ENCODE results near the gene GLT8D1. TPM values are rescaled to one million over a fixed set of nuclear protein-coding genes. Genes with fewer than 3 reads are reported as not detected.

Gene GLT8D1
- total RNA-seq, 2 experiments from 2014 or later, result 34.0 to 35.6 TPM

- H3K4me2 ChIP-seq (ENCODE audit: low read length), result no peak overlapping the region
- no peaks in the 10 kb centered on the region for H4K20me1 ChIP-seq (ENCODE audit: insufficient read depth, low read length)
- no peak for DNase-seq (ENCODE audit: low spot score)
- no TSS peak for BruUV-seq (replicated peaks)
- H3K27ac ChIP-seq (ENCODE audit: low read depth, low read length, poor library complexity, severe bottlenecking), result no peak overlapping the region
- TF ChIP-seq CTCF (conservative IDR thresholded peaks at IDR 0.05; ENCODE audit: low read length) (no peak), EZH2phosphoT487 (IDR thresholded peaks at IDR 0.05; ENCODE audit: borderline replicate concordance, low read depth, low read length) (no peak)
- H2AFZ ChIP-seq (ENCODE audit: low read length), result no peak overlapping the region
- CTCF ChIA-PET (ENCODE audit: unreplicated experiment), result no interaction called here
- H3K4me3 ChIP-seq (ENCODE audit: low read depth, low read length, poor library complexity, severe bottlenecking), result no peak overlapping the region
- no peaks in the 10 kb centered on the region for H3K9me3 ChIP-seq (ENCODE audit: low read length)
- no peaks in the 10 kb centered on the region for H3K4me1 ChIP-seq (ENCODE audit: insufficient read depth, low read length, poor library complexity, severe bottlenecking)
- H3K79me2 ChIP-seq (ENCODE audit: insufficient read depth, low read depth, low read length), result no peaks in the 10 kb centered on the region
- POLR2A ChIA-PET, result interaction anchor here (0.7 kb wide), 1 partner anchor 251 kb away, joined by 5 read pairs; no protein-coding TSS in a partner anchor
- peaks cover 73% of the 10 kb centered on the region for H3K36me3 ChIP-seq (ENCODE audit: insufficient read depth, low read length)
- H3K9me2 ChIP-seq (ENCODE audit: insufficient read depth, low read length), result no peaks in the 10 kb centered on the region
- intact Hi-C loops (cut with micrococcal nuclease; ENCODE audit: unreplicated experiment), result no loop called here
Observed at GRCh38 chr3:52752045-52752660, 46.6 kb upstream of the GLT8D1 start.

- Histone ChIP-seq H3K36me3 (ENCODE audit: insufficient read depth, low read length) (peaks cover 84% of the 10 kb centered on the region), H3K4me3 (ENCODE audit: low read depth, low read length, poor library complexity, severe bottlenecking) (no peak overlapping the region), H3K9me3 (ENCODE audit: low read length) (no peaks in the 10 kb centered on the region), H3K4me1 (ENCODE audit: insufficient read depth, low read length, poor library complexity, severe bottlenecking) (no peaks in the 10 kb centered on the region), H3K27ac (ENCODE audit: low read depth, low read length, poor library complexity, severe bottlenecking) (no peak overlapping the region), H3K79me2 (ENCODE audit: insufficient read depth, low read depth, low read length) (no peaks in the 10 kb centered on the region), H2AFZ (ENCODE audit: low read length) (no peak overlapping the region), H3K4me2 (ENCODE audit: low read length) (no peak overlapping the region), H3K9me2 (ENCODE audit: insufficient read depth, low read length) (no peaks in the 10 kb centered on the region), H4K20me1 (ENCODE audit: insufficient read depth, low read length) (no peaks in the 10 kb centered on the region)
- BruUV-seq (replicated peaks), result no TSS peak
- no peak for TF ChIP-seq CTCF (conservative IDR thresholded peaks at IDR 0.05; ENCODE audit: low read length)
- TF ChIP-seq EZH2phosphoT487 (IDR thresholded peaks at IDR 0.05; ENCODE audit: borderline replicate concordance, low read depth, low read length), result no peak
- ChIA-PET CTCF (ENCODE audit: unreplicated experiment) (no interaction called here), POLR2A (interaction anchor here (0.6 to 1.1 kb wide), 2 partner anchors 15 to 27 kb away, joined by 3 to 6 read pairs; partner anchors contain the start of gene NEK4)
- intact Hi-C loops (cut with micrococcal nuclease; ENCODE audit: unreplicated experiment), result loop anchor here (2.0 to 5.0 kb wide), 2 partner anchors 77 to 329 kb away; no protein-coding TSS in a partner anchor
- no peak for DNase-seq (ENCODE audit: low spot score)
Observed at GRCh38 chr3:52743721-52744120, 38.1 kb upstream of the GLT8D1 start.

GRCh38 chr3:52743152-52743551, 37.6 kb upstream of the GLT8D1 start:
- POLR2A ChIA-PET, result interaction anchor here (0.6 to 1.1 kb wide), 2 partner anchors 15 to 28 kb away, joined by 3 to 6 read pairs; partner anchors contain the start of gene NEK4
- H3K36me3 ChIP-seq (ENCODE audit: insufficient read depth, low read length), result peaks cover 82% of the 10 kb centered on the region
- no peaks in the 10 kb centered on the region for H4K20me1 ChIP-seq (ENCODE audit: insufficient read depth, low read length)
- no peak overlapping the region for H2AFZ ChIP-seq (ENCODE audit: low read length)
- no peaks in the 10 kb centered on the region for H3K9me2 ChIP-seq (ENCODE audit: insufficient read depth, low read length)
- no peaks in the 10 kb centered on the region for H3K79me2 ChIP-seq (ENCODE audit: insufficient read depth, low read depth, low read length)
- CTCF ChIA-PET (ENCODE audit: unreplicated experiment), result no interaction called here
- H3K9me3 ChIP-seq (ENCODE audit: low read length), result no peaks in the 10 kb centered on the region
- no peaks in the 10 kb centered on the region for H3K4me1 ChIP-seq (ENCODE audit: insufficient read depth, low read length, poor library complexity, severe bottlenecking)
- TF ChIP-seq EZH2phosphoT487 (IDR thresholded peaks at IDR 0.05; ENCODE audit: borderline replicate concordance, low read depth, low read length), result no peak
- no peak for TF ChIP-seq CTCF (conservative IDR thresholded peaks at IDR 0.05; ENCODE audit: low read length)
- H3K4me2 ChIP-seq (ENCODE audit: low read length), result no peak overlapping the region
- intact Hi-C loops (cut with micrococcal nuclease; ENCODE audit: unreplicated experiment), result loop anchor here (2.0 to 5.0 kb wide), 2 partner anchors 78 to 329 kb away; no protein-coding TSS in a partner anchor
- BruUV-seq (replicated peaks), result no TSS peak
- no peak overlapping the region for H3K27ac ChIP-seq (ENCODE audit: low read depth, low read length, poor library complexity, severe bottlenecking)
- H3K4me3 ChIP-seq (ENCODE audit: low read depth, low read length, poor library complexity, severe bottlenecking), result no peak overlapping the region
- DNase-seq (ENCODE audit: low spot score), result no peak
